Duodenal mucosa (tissue), 2 donors: ENCODE data around the gene NR1H4.
"Not testable (repeated sequence)": the region's sequence is repeated elsewhere in the genome, so short reads cannot be mapped to it uniquely, and the experiment has no call there.

ENCODE experiments used
- H3K27ac ChIP-seq: one replicate; pipeline ENCODE4 v1.7.0; 2013; ENCODE audit warnings: low read depth, low read length
- H3K27me3 ChIP-seq, 2 donors: one replicate each; pipeline ENCODE4 v1.7.0; 2013; ENCODE audit warnings: low read length in 2 of 2, control low read depth in 1 of 2; ENCODE audit not compliant: insufficient read depth in 2 of 2, control insufficient read depth in 1 of 2
- H3K36me3 ChIP-seq, 2 donors: one replicate each; pipeline ENCODE4 v1.7.0; 2013; ENCODE audit warnings: low read length in 2 of 2, control low read depth in 1 of 2; ENCODE audit not compliant: insufficient read depth in 2 of 2, control insufficient read depth in 1 of 2
- H3K4me1 ChIP-seq, 2 donors: one replicate each; pipeline ENCODE4 v1.7.0; 2013; ENCODE audit warnings: low read length in 2 of 2, control low read depth in 1 of 2; ENCODE audit not compliant: insufficient read depth in 2 of 2, control insufficient read depth in 1 of 2
- H3K4me3 ChIP-seq, 2 donors: one replicate each; pipeline ENCODE4 v1.7.0; 2013; ENCODE audit warnings: low read length in 2 of 2, low read depth in 1 of 2
- H3K9ac ChIP-seq, 2 donors: one replicate each; pipeline ENCODE4 v1.7.0; 2013; ENCODE audit warnings: low read length in 2 of 2, low read depth in 1 of 2
- H3K9me3 ChIP-seq, 2 donors: one replicate each; pipeline ENCODE4 v1.7.0; 2013; ENCODE audit warnings: low read length in 2 of 2, control low read depth in 1 of 2; ENCODE audit not compliant: control insufficient read depth in 1 of 2

NR1H4 gene

GRCh38 chr12:100557357-100557756, 83.7 kb downstream of the NR1H4 start:
- Histone ChIP-seq H3K4me1 (peaks cover 3 to 10% of the 10 kb centered on the region in 2 donors), H3K27ac (no peak overlapping the region), H3K27me3 (no peaks in the 10 kb centered on the region), H3K36me3 (peaks cover 0 to 10% of the 10 kb centered on the region in 2 donors), H3K4me3 (no peak overlapping the region), H3K9me3 (no peaks in the 10 kb centered on the region), H3K9ac (no peak overlapping the region)

- not testable (repeated sequence) for H3K4me1 ChIP-seq, H3K36me3 ChIP-seq, H3K27ac ChIP-seq, H3K9ac ChIP-seq, H3K4me3 ChIP-seq, H3K27me3 ChIP-seq, H3K9me3 ChIP-seq
These were observed 85.6 kb downstream of the NR1H4 start for GRCh38 chr12:100559261-100559660.

- Histone ChIP-seq H3K27ac (no peak overlapping the region), H3K9me3 (no peaks in the 10 kb centered on the region), H3K4me1 (no peaks in the 10 kb centered on the region), H3K36me3 (no peaks in the 10 kb centered on the region), H3K9ac (no peak overlapping the region), H3K27me3 (peaks cover 3 to 6% of the 10 kb centered on the region in 2 donors), H3K4me3 (no peak overlapping the region)
These were observed 90.4 kb downstream of the NR1H4 start for GRCh38 chr12:100564090-100564489.

GRCh38 chr12:100564905-100565467, 91.3 kb downstream of the NR1H4 start:
- H3K9ac ChIP-seq: no peak overlapping the region
- H3K9me3 ChIP-seq: no peaks in the 10 kb centered on the region
- no peaks in the 10 kb centered on the region for H3K36me3 ChIP-seq
- no peak overlapping the region for H3K4me3 ChIP-seq
- no peaks in the 10 kb centered on the region for H3K4me1 ChIP-seq
- H3K27me3 ChIP-seq: peaks cover 3 to 6% of the 10 kb centered on the region in 2 donors
- H3K27ac ChIP-seq: no peak overlapping the region

GRCh38 chr12:100565987-100566545, 92.4 kb downstream of the NR1H4 start:
- H3K9me3 ChIP-seq: no peaks in the 10 kb centered on the region
- no peaks in the 10 kb centered on the region for H3K36me3 ChIP-seq
- H3K4me1 ChIP-seq: no peaks in the 10 kb centered on the region
- H3K27ac ChIP-seq: no peak overlapping the region
- no peak overlapping the region for H3K9ac ChIP-seq
- no peak overlapping the region for H3K4me3 ChIP-seq
- H3K27me3 ChIP-seq: peaks cover 3 to 6% of the 10 kb centered on the region in 2 donors

- Histone ChIP-seq H3K9ac (no peak overlapping the region), H3K27ac (no peak overlapping the region), H3K9me3 (no peaks in the 10 kb centered on the region), H3K4me3 (no peak overlapping the region), H3K4me1 (no peaks in the 10 kb centered on the region), H3K36me3 (no peaks in the 10 kb centered on the region), H3K27me3 (peaks cover 3 to 6% of the 10 kb centered on the region in 2 donors)
These were observed 93.4 kb downstream of the NR1H4 start for GRCh38 chr12:100566887-100567637.

GRCh38 chr12:100567945-100568344, 94.3 kb downstream of the NR1H4 start:
- Histone ChIP-seq H3K4me3 (no peak overlapping the region), H3K4me1 (peaks cover 0 to 1% of the 10 kb centered on the region in 2 donors), H3K27ac (no peak overlapping the region)

GRCh38 chr12:100572184-100572583, 98.5 kb downstream of the NR1H4 start:
- Histone ChIP-seq H3K27me3 (peaks cover 2 to 10% of the 10 kb centered on the region in 2 donors), H3K9ac (no peak overlapping the region), H3K36me3 (no peaks in the 10 kb centered on the region), H3K9me3 (no peaks in the 10 kb centered on the region), H3K4me3 (no peak overlapping the region), H3K4me1 (peaks cover 13 to 14% of the 10 kb centered on the region in 2 donors), H3K27ac (no peak overlapping the region)

More at GRCh38 chr12:100567945-100568344, 94.3 kb downstream of the NR1H4 start:
- H3K36me3 ChIP-seq: no peaks in the 10 kb centered on the region
- H3K9ac ChIP-seq: no peak overlapping the region
- no peaks in the 10 kb centered on the region for H3K9me3 ChIP-seq
- peaks cover 3 to 6% of the 10 kb centered on the region in 2 donors for H3K27me3 ChIP-seq

- no peaks in the 10 kb centered on the region for H3K36me3 ChIP-seq
- H3K4me3 ChIP-seq: peak within 1 kb of the TSS; percentile 87 to 93
- peaks cover 0 to 7% of the 10 kb centered on the region in 2 donors for H3K27me3 ChIP-seq
- H3K9ac ChIP-seq: peak within 1 kb of the TSS; percentile 78 to 85
- peak within 1 kb of the TSS; percentile 50 for H3K27ac ChIP-seq
- no peaks in the 10 kb centered on the region for H3K9me3 ChIP-seq
- H3K4me1 ChIP-seq: peaks cover 13 to 14% of the 10 kb centered on the region in 2 donors
These were observed 99.9 kb downstream of the NR1H4 start, which contains the start of gene GAS2L3 for GRCh38 chr12:100573292-100574186. Gene GAS2L3, plus strand, starts transcription at chr12:100573684. Its CDS starts 21,221 bp downstream, at chr12:100594905.
